ENCODE results near the gene SPRR3.
"Not testable (repeated sequence)": the region's sequence is repeated elsewhere in the genome, so short reads cannot be mapped to it uniquely, and the experiment has no call there.

Gene SPRR3

GRCh38 chr1:153021829-153022228, 20.3 kb downstream of the SPRR3 start:
- H3K4me1 ChIP-seq (ENCODE audit: control insufficient read depth in 2 of 2, insufficient read depth in 1 of 2, low read depth in 1 of 2, low read length in 2 of 2); H3K4me2 ChIP-seq (ENCODE audit: insufficient read depth, low read length, poor library complexity, severe bottlenecking); H3K4me3 ChIP-seq (ENCODE audit: low read length in 2 of 2); DNase-seq (ENCODE audit: low spot score); H3K9me3 ChIP-seq (replicated peaks in 1 of 2; ENCODE audit: control insufficient read depth in 2 of 2, insufficient read depth in 1 of 2, low read depth in 1 of 2, low read length in 2 of 2); H3K79me1 ChIP-seq (ENCODE audit: low read depth, low read length); H2BK12ac ChIP-seq (ENCODE audit: low read length); H3K9ac ChIP-seq (ENCODE audit: low read depth, low read length, poor library complexity); H3K14ac ChIP-seq (ENCODE audit: low read length); H3K36me3 ChIP-seq (replicated peaks in 1 of 2; ENCODE audit: control insufficient read depth in 2 of 2, insufficient read depth in 2 of 2, low read length in 2 of 2); H3K23ac ChIP-seq (ENCODE audit: low read depth, low read length, poor library complexity); H2BK120ac ChIP-seq (ENCODE audit: low read depth, low read length); H2AFZ ChIP-seq (ENCODE audit: low read length); H2BK5ac ChIP-seq (ENCODE audit: low read length); H3K27me3 ChIP-seq (ENCODE audit: control insufficient read depth in 3 of 3, insufficient read depth in 3 of 3, low read depth in 1 of 3, low read length in 3 of 3); H4K91ac ChIP-seq (ENCODE audit: low read depth, low read length, poor library complexity); H3K18ac ChIP-seq (ENCODE audit: low read length); H3K27ac ChIP-seq (replicated peaks; ENCODE audit: low read length); H3K4ac ChIP-seq (ENCODE audit: low read length); H2BK15ac ChIP-seq (ENCODE audit: low read length); H2AK5ac ChIP-seq (ENCODE audit: low read depth, low read length); H4K8ac ChIP-seq (ENCODE audit: low read depth, low read length): not testable (repeated sequence)
- WGBS, 2 donors (ENCODE audit: extremely low coverage in 2 of 2, insufficient read length in 2 of 2, insufficient replicate concordance in 1 of 2) = no CpG with 5 or more reads among the region's 2 CpGs

GRCh38 chr1:153022340-153022739, 20.8 kb downstream of the SPRR3 start:
- not testable (repeated sequence) for H3K9me3 ChIP-seq (replicated peaks in 1 of 2; ENCODE audit: control insufficient read depth in 2 of 2, insufficient read depth in 1 of 2, low read depth in 1 of 2, low read length in 2 of 2); H3K4me2 ChIP-seq (ENCODE audit: insufficient read depth, low read length, poor library complexity, severe bottlenecking); H3K27ac ChIP-seq (replicated peaks; ENCODE audit: low read length); H4K8ac ChIP-seq (ENCODE audit: low read depth, low read length); H3K4me3 ChIP-seq (ENCODE audit: low read length in 2 of 2); H3K79me1 ChIP-seq (ENCODE audit: low read depth, low read length); H2BK15ac ChIP-seq (ENCODE audit: low read length); H2BK12ac ChIP-seq (ENCODE audit: low read length); H3K27me3 ChIP-seq (ENCODE audit: control insufficient read depth in 3 of 3, insufficient read depth in 3 of 3, low read depth in 1 of 3, low read length in 3 of 3); H3K18ac ChIP-seq (ENCODE audit: low read length); H3K4ac ChIP-seq (ENCODE audit: low read length); H2BK120ac ChIP-seq (ENCODE audit: low read depth, low read length); H3K14ac ChIP-seq (ENCODE audit: low read length); H3K23ac ChIP-seq (ENCODE audit: low read depth, low read length, poor library complexity); H3K9ac ChIP-seq (ENCODE audit: low read depth, low read length, poor library complexity); H4K91ac ChIP-seq (ENCODE audit: low read depth, low read length, poor library complexity); H2AK5ac ChIP-seq (ENCODE audit: low read depth, low read length); H3K36me3 ChIP-seq (replicated peaks in 1 of 2; ENCODE audit: control insufficient read depth in 2 of 2, insufficient read depth in 2 of 2, low read length in 2 of 2); H3K4me1 ChIP-seq (ENCODE audit: control insufficient read depth in 2 of 2, insufficient read depth in 1 of 2, low read depth in 1 of 2, low read length in 2 of 2); H2AFZ ChIP-seq (ENCODE audit: low read length); DNase-seq (ENCODE audit: low spot score); H2BK5ac ChIP-seq (ENCODE audit: low read length)
- no CpG with 5 or more reads among the region's 9 CpGs for WGBS, 2 donors (ENCODE audit: extremely low coverage in 2 of 2, insufficient read length in 2 of 2, insufficient replicate concordance in 1 of 2)

- Histone ChIP-seq H3K4me2 (ENCODE audit: insufficient read depth, low read length, poor library complexity, severe bottlenecking) (no peak overlapping the region), H3K18ac (ENCODE audit: low read length) (no peak overlapping the region), H3K27ac (replicated peaks; ENCODE audit: low read length) (no peak overlapping the region), H2BK120ac (ENCODE audit: low read depth, low read length) (no peak overlapping the region), H3K27me3 (ENCODE audit: control insufficient read depth in 3 of 3, insufficient read depth in 3 of 3, low read depth in 1 of 3, low read length in 3 of 3) (no peaks in the 10 kb centered on the region), H3K4ac (ENCODE audit: low read length) (no peak overlapping the region), H3K9ac (ENCODE audit: low read depth, low read length, poor library complexity) (no peak overlapping the region), H2BK15ac (ENCODE audit: low read length) (no peak overlapping the region), H2BK5ac (ENCODE audit: low read length) (no peak overlapping the region), H3K36me3 (replicated peaks in 1 of 2; ENCODE audit: control insufficient read depth in 2 of 2, insufficient read depth in 2 of 2, low read length in 2 of 2) (no peaks in the 10 kb centered on the region), H3K79me1 (ENCODE audit: low read depth, low read length) (no peaks in the 10 kb centered on the region), H2BK12ac (ENCODE audit: low read length) (no peak overlapping the region), H3K14ac (ENCODE audit: low read length) (no peak overlapping the region), H3K23ac (ENCODE audit: low read depth, low read length, poor library complexity) (no peak overlapping the region), H3K4me1 (ENCODE audit: control insufficient read depth in 2 of 2, insufficient read depth in 1 of 2, low read depth in 1 of 2, low read length in 2 of 2) (no peaks in the 10 kb centered on the region), H4K91ac (ENCODE audit: low read depth, low read length, poor library complexity) (no peak overlapping the region), H2AFZ (ENCODE audit: low read length) (no peak overlapping the region), H3K9me3 (replicated peaks in 1 of 2; ENCODE audit: control insufficient read depth in 2 of 2, insufficient read depth in 1 of 2, low read depth in 1 of 2, low read length in 2 of 2) (no peaks in the 10 kb centered on the region), H3K4me3 (ENCODE audit: low read length in 2 of 2) (no peak overlapping the region), H2AK5ac (ENCODE audit: low read depth, low read length) (no peak overlapping the region), H4K8ac (ENCODE audit: low read depth, low read length) (no peak overlapping the region)
- WGBS, 2 donors (ENCODE audit: extremely low coverage in 2 of 2, insufficient read length in 2 of 2, insufficient replicate concordance in 1 of 2) = no CpG with 5 or more reads among the region's 7 CpGs
- DNase-seq (ENCODE audit: low spot score) = no peak
Measured at GRCh38 chr1:153023109-153023508, 21.6 kb downstream of the SPRR3 start.

GRCh38 chr1:153024413-153024812, 22.9 kb downstream of the SPRR3 start:
- no peak overlapping the region for H2BK15ac ChIP-seq (ENCODE audit: low read length)
- no peak overlapping the region for H3K23ac ChIP-seq (ENCODE audit: low read depth, low read length, poor library complexity)
- H2AFZ ChIP-seq (ENCODE audit: low read length) = no peak overlapping the region
- no peak overlapping the region for H3K18ac ChIP-seq (ENCODE audit: low read length)
- H4K91ac ChIP-seq (ENCODE audit: low read depth, low read length, poor library complexity) = no peak overlapping the region
- H2AK5ac ChIP-seq (ENCODE audit: low read depth, low read length) = no peak overlapping the region
- no peak overlapping the region for H2BK5ac ChIP-seq (ENCODE audit: low read length)
- no CpG with 5 or more reads among the region's 1 CpG for WGBS, 2 donors (ENCODE audit: extremely low coverage in 2 of 2, insufficient read length in 2 of 2, insufficient replicate concordance in 1 of 2)
- no peaks in the 10 kb centered on the region for H3K79me1 ChIP-seq (ENCODE audit: low read depth, low read length)
- no peak overlapping the region for H3K9ac ChIP-seq (ENCODE audit: low read depth, low read length, poor library complexity)
- H3K4ac ChIP-seq (ENCODE audit: low read length) = no peak overlapping the region
- no peak overlapping the region for H3K14ac ChIP-seq (ENCODE audit: low read length)
- no peaks in the 10 kb centered on the region for H3K9me3 ChIP-seq (replicated peaks in 1 of 2; ENCODE audit: control insufficient read depth in 2 of 2, insufficient read depth in 1 of 2, low read depth in 1 of 2, low read length in 2 of 2)
- no peak overlapping the region for H2BK12ac ChIP-seq (ENCODE audit: low read length)
- H3K4me1 ChIP-seq (ENCODE audit: control insufficient read depth in 2 of 2, insufficient read depth in 1 of 2, low read depth in 1 of 2, low read length in 2 of 2) = no peaks in the 10 kb centered on the region
- H2BK120ac ChIP-seq (ENCODE audit: low read depth, low read length) = no peak overlapping the region
- no peak overlapping the region for H4K8ac ChIP-seq (ENCODE audit: low read depth, low read length)
- no peak for DNase-seq (ENCODE audit: low spot score)
- H3K4me3 ChIP-seq (ENCODE audit: low read length in 2 of 2) = no peak overlapping the region
- H3K36me3 ChIP-seq (replicated peaks in 1 of 2; ENCODE audit: control insufficient read depth in 2 of 2, insufficient read depth in 2 of 2, low read length in 2 of 2) = no peaks in the 10 kb centered on the region
- no peak overlapping the region for H3K27ac ChIP-seq (replicated peaks; ENCODE audit: low read length)
- H3K4me2 ChIP-seq (ENCODE audit: insufficient read depth, low read length, poor library complexity, severe bottlenecking) = no peak overlapping the region
- no peaks in the 10 kb centered on the region for H3K27me3 ChIP-seq (ENCODE audit: control insufficient read depth in 3 of 3, insufficient read depth in 3 of 3, low read depth in 1 of 3, low read length in 3 of 3)

Data from neuronal stem cell (in vitro differentiated cells).